GM19238 (cell line): ENCODE data around the gene CDK5R2.

Source experiments
- DNase-seq: peaks from one replicate; pipeline ENCODE4 v3.0.0; 2011; ENCODE audit warnings: low spot score; ENCODE audit not compliant: insufficient read length

CDK5R2 gene

GRCh38 chr2:218961651-218962570, 2.4 kb downstream of the CDK5R2 start:
- DNase-seq: no peak

DNA sequence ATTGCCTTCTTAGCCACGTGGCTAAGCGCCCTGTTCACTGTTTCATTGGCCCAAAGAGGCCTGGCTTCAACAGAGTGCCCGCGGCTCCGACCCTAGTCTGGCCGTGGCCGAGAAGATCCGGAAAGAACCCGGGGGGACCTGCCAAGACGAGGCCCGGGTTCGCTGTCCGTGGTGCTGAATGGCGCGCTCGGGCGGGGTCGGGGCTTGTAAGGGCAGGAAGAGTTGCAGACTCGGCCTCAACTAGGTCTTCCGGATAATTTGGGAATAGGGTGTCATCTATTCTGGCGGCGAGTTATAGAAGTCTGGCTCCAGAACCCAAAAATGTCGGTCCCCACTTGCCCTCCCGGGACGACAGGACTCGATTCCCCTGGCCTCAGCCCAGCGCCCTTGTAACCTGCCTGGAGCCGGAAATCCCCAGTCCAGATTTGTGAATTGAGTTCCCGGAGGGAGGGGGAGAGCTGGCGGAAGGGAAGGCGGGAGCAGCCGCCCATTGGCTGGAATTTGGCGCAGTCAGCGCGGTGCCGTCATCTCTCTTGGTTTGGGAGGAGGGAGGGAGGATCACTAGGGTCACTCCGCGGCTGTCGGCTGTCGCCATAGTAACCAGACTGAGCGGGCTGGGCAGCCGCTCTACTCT, 3.5 kb downstream of the CDK5R2 start:
- no peak for DNase-seq

DNA sequence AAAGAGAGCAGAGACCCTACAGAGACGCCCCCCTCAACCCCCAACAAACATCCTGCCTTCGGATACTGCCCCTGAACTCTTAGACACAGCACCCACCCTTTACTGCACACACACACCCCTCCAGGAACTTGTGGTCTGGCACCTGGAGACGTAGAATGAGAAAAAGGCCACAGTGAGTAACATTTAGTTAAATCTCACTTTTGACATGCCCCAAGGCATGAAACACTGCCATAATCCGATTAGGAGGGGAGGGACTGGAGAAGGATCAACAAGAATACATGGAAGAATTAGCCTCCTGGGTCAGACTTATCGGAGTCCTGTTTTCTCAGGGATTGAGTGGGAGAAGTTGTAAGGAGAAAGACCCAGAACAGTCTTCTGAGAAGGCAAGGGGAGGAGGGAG, 4.1 kb downstream of the CDK5R2 start:
- DNase-seq: no peak

- DNase-seq: no peak
Observed at GRCh38 chr2:218964041-218964771, 4.7 kb downstream of the CDK5R2 start.

- no peak for DNase-seq
Observed at GRCh38 chr2:218970894-218971293, 11.4 kb downstream of the CDK5R2 start.

DNA sequence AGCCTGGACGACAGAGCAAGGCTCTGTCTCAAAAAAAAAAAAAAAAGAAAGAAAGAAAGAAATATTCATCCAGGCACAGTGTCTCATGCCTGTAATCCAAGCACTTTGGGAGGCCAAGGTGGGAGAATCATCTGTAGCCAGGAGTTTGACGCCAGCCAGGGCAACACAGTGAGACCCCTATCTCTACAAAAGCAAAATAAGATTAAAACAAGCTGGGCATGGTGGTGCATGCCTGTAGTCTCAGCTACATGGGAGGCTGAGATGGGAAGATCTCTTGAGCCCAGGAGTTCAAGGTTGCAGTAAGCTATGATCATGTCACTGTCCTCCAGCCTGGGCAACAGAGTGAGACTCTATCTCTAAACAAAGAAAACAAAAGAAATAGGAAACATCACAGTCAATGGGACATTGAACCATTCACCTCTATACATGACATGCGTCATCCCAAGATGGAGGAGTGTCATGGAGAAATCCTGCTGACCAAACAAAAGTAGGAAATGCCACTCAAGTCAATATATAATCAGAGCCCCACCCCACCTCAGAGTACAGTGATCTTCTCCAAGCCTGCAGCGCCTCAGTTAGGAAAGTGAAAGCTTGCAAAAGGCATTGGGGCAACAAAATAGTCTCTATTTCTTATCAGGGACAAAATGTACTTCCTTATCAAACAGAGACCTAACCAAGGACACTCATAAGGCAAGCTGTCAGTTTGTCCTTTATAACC, 15.8 kb downstream of the CDK5R2 start:
- no peak for DNase-seq

DNA sequence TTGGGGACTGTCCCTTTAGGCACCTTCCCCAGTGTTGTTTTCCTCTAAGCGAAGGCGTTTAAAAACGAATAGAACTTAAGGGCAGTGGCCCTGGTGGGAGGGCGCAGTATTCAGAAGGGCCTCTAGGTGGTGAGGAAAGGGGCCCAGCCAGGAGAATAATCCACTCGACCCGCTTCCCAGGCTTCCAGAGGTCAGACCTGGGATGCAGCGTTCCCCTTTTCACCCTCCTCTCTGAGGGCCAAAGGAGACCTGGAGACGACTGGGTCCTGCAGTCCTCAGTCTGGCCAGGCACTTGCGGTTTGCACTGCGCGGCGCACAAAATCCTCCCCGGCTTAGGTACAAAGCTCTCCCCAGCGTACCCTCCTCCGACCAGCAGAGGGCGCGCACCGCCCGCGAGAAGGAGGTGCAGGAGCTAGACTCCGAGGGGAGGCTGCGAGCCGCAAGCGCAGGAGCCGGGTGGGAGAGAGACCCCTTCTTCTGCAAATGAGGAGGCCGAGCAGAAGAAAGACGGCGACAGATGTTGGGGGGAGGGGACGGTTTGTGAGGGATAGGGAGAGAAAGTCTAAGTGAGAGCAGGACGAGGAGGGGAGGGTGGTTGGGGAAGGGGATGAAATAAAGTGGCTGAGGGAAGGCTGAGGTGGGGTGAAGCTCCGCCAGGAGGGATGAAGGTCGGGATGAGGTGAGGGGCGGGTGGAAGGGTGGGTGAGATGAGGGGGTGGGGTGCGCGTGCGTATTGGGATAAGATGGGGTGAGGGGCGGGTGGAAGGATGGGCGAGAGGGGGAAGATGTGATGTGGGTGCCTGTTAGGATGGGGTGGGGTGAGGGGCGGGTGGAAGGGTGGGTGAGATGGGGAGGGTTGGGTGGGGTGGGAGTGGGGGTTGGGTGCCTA, 20.6 kb downstream of the CDK5R2 start:
- DNase-seq: peak; percentile 84

- DNase-seq: no peak
Observed at GRCh38 chr2:218980735-218981389, 21.4 kb downstream of the CDK5R2 start.

DNA sequence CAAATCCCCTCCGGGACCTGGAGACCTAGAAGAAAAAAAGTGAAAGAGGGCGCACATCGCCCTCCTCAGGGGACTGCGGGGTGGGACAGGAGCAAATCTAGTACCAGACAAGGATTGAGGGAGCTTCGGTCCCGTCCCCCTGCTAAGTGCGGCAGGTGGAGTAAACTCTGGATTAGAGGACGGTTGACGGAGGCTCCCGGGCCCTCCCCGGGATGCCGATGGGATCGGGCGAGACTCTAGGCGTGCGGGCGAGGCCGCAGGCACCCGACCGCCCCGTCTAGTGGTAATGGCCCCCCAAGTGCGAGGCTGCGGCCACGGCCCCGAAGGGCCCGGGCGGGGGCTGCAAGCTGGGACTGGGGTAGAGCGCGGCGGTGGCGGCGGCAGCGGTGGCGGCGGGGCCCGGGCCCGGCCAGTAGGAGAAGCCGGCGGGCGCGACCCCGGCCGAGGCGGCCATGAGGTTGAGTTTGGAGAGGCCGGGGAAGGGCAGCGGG, 22.0 kb downstream of the CDK5R2 start:
- DNase-seq: no peak

DNA sequence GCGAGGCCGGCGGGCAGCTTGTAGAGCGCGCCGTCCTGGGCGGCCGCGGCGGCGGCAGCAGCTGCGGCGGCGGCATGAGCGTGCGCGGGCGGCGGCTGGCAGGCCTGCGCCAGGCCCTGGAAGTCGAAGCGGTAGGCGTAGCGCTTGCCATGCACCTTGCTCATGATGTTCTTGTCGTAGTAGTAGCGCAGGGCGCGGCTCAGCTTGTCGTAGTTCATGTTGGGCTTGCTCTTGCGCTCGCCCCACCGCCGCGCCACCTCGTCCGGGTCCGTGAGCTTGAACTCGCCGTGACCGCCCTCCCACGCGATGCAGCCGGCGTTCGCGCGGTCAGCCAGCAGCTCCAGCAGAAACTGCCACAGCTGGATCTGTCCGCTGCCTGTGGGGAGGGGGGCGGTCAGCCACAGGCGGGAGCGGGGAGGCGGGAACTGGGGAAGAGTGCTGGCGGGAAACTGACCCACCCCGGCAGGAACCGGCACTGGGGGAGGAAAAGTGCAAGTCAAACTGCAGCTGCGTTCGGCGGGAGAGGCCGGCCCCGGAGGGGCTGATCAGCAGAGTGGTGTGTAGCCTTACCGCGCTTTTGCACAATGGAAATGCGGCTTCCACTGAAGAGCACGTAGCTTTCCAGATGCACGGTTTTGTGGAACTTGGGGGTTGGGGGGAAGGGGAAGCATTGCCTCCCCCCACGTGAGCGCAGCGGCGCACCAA, 22.6 kb downstream of the CDK5R2 start:
- no peak for DNase-seq

DNA sequence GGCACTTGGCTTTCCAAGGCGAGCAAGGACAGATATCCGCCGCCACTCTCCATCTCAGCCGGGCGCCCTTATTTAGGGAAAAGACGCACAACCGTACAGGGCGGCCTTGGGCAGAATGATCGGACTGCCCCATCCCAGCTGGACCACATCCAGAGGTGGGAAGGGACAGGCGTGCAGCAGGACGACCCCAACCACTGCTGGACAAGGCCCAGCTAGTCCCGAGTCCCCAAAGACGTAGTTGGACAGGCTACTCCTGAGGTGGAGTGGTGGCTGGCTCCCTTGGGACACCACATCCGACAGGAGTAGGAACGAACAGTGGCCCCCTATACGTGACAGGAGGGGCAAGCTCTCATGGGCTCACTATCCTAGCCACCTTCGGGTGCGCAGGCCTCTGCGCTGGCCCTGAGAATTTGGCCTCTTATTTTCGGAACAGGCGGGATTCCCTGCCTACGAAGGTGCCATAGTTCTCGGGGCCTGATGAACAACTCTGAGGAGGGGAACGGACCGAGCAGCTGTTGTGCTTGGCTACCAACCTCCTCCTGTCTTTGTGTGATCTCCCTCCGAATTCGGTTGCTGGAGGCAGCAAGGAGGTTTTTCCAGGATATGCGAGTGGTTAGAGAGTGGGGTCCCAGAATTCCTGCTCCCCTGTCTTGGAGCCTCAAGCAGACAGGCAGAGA, 23.3 kb downstream of the CDK5R2 start:
- DNase-seq: no peak

- DNase-seq: no peak
Observed at GRCh38 chr2:218983263-218983933, 23.9 kb downstream of the CDK5R2 start.

GRCh38 chr2:218983934-218984238, 24.4 kb downstream of the CDK5R2 start:
- DNase-seq: no peak

DNA sequence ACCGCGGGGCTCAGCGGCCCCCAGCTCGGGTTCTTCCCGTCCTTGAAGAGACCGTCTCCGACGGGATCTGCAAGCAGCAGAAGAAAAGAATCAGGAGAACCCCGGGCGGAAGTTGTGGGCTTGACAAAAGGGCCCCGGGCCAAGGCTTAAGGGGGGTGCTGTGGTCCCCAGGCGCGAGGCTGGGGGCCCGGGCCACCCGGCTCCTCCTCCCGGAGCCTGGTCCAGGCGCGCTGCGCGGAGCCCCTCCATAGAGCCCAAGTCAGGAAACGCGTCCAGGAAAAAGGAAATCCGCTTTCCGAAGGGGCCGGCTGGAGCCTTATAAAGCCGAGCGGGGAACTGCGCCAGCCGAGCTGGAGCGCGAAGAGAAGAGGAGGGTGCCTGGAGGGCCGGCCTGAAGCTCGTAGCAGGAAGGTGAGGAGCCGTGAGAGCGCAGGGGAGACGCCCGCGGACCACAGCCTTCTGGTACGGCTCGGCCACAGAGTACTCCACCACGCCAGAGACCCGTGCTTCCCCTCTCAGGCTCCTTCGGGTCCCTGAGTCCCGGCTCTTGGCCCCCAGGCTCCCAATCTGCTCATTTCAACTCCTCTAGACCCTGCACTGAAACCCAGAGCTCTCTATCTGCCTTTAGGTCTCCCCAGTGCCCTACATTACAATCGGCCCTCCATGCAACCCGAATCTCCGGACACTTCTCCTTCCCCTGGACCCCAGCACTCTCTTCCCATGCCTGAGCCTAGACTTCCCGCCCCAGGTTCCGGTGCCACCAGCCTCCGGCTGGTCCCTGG, 25.0 kb downstream of the CDK5R2 start:
- DNase-seq: no peak

DNA sequence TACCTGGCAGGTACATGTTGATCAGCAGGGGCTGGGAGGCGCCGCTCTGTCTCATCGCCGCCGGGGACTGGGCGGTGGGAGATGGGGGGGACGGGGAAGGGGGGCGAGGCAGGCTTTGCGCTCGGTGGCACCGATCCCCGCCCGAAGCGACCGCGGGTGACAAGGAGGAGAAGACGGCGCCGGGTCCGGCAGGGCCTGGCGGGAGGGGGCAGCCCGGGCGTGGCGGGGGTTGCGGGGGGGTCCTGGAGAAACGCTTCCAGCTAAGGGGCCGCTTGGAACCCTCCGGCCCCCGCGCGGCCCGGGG, 25.5 kb downstream of the CDK5R2 start, which contains the start of gene FEV:
Gene FEV, minus strand, starts transcription at position 164 of the 304 bp plus-strand sequence. Its CDS starts 109 bp downstream, at position 55.
- no peak for DNase-seq

DNA sequence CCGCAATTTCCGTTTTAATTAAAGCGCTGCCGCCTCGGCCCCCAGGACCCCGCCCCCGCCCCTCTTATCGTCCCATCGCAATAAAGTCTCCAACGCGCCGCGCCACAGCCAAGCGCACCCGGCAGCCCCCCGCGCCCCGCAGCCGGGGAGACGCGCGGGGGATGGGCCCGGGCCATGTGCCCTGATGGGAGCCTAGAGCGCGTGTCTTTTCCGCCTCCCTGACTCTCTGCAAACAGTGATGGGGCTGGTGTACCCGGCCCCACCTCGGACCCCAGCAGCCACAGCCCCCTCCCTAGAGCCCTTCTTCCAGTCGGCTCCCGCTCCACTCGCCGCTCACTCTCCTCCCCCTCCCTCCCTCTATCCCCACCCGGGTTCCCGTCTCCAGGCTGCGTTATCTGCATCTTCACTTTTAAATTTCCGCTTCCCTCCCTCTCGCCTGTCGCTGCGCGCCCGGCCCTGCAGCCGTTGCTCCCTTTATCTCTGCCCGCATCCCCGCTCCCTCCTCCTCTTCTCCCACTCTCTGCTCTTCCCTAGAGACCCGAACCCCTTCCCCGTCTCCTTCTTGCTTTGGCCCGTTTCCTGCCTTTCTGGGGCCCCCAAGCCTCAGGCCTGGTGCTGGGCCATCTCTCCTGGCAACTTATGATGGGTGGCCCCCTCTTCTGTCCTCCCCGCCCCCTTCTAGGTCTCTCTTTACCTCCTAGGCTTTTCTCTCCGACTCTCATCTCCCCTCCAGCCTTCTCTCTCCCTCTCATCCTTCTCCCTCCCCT, 26.0 kb downstream of the CDK5R2 start:
- no peak for DNase-seq
